Hepatocyte (in vitro differentiated cells): ENCODE results near the gene FRMD7. TPM values are rescaled to one million over a fixed set of nuclear protein-coding genes. Genes with fewer than 3 reads are reported as not detected.

Source experiments
- polyA plus RNA-seq: library from polyadenylated mRNA; unstranded; fragments of >200 nt; fragmentation: Nextera tagmentation; extraction: Ambion mirVana; gene quantifications from 2 replicates; pipeline ENCODE4 v1.2.1, GENCODE V29; 2016
- total RNA-seq: library from RNA; depleted of rRNA; stranded (reverse); fragments of >200 nt; gene quantifications from 2 replicates; pipeline ENCODE4 v1.2.3, GENCODE V29; 2014

FRMD7 gene
- total and polyA plus RNA-seq, 2 experiments from 2014 or later = not detected

Other genes with a start within 250 kb of the FRMD7 start
- gene STK26, start 104.7 kb downstream of the FRMD7 start, total RNA-seq = 43.3 and 48.0 TPM in 2 replicates
- gene STK26, start 104.7 kb downstream of the FRMD7 start, polyA plus RNA-seq = 25.2 and 29.3 TPM in 2 replicates
- 53.8 and 57.4 TPM in 2 replicates for gene RAP2C, start 91.4 kb upstream of the FRMD7 start, total RNA-seq
- 30.0 and 32.2 TPM in 2 replicates for gene RAP2C, start 91.4 kb upstream of the FRMD7 start, polyA plus RNA-seq